HT-29 (cell line): ENCODE data around the gene QSOX1. TPM values are rescaled to one million over a fixed set of nuclear protein-coding genes. Genes with fewer than 3 reads are reported as not detected.

Experiments used
- DNase-seq: peaks from one replicate; pipeline ENCODE4 v3.0.0-alpha.2; 2015; ENCODE audit warnings: low spot score
- total RNA-seq: library from RNA; depleted of rRNA; stranded (reverse); fragments of >200 nt; shearing (Covaris generic); gene quantifications from 2 replicates; pipeline ENCODE4 v1.2.3, GENCODE V29; 2014; rRNA removed

Gene QSOX1
- total RNA-seq, 1 experiment from 2014 or later: 95.9 TPM

DNA sequence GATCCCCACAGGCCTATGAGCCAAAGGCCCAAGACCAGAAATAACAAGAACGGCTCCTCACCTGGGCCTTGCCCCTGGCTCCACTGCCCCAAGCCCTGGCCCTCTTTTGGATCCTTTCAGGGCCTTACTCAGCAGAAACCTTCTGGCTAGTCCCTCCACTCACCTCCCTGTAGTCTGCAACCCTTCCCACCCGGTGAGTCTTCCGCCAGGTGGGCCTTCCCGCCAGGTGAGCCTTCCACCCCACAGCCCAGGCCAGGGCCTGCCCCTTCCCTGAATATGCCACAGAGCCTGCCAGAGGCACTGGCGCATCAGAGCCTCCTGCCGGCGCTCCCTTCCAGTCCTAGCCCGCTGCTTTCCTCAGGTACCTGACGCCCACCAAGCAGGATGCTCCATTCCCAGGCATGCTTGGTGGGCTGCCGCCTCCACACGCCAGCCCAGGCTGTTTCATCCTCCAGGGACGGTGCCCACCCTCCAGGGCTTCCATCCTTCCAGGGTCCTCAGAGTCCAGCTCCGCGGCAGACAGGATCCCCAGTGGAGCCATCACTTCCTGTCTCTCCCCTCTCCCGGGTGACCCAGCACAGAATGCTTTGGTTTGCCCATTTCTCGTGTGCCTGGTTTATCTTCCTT is 96.3 kb downstream of the QSOX1 start:
- DNase-seq: no peak

GRCh38 chr1:180251526-180252305 is 97.0 kb downstream of the QSOX1 start:
- DNase-seq: no peak

DNA sequence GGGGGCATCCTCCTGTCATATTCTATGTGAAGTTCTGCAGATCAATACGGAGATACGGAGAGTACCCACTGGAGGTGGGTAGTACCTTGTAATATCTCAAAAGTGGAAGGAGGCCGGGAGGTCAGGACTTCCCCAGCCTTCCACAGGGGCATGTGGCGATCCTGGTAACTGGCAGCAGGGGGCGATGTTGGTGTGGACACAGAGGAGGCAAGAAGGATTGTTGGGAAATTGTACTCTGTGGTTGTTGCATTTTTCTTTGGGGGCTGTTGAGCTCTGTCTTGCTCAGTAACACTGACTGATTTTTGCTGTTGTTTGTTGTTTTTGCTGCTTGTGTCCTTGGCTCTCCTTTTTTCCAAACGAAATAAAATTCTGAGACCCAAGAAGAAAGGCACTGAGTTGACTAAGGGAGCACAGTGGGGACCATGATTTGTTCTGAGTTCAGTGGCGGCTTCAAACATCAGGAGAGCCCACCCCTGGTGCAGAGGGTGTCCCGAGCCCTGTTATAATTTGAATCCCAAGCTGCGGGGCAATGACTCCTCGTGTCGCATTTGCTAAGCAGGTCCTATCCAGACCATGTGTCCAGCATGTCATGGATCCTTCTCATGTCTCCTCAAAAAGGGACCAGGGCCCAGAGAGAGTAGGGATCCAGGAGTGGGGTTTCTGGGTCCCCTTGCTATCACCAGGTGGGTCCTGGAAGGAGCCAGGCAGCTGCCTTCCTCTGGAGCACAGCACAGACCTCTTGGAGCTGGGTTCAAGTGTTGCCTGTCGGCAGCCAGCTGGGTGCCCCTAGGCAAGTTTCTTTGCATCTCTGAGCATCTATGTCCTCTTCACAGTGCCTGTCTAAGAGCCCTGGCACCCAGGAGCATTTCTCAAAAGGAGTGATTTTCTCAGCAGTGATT is 98.2 kb downstream of the QSOX1 start:
- DNase-seq: peak; percentile 72

Other genes with a start within 250 kb of the QSOX1 start
- 16.1 and 27.3 TPM in 2 replicates for gene CEP350, start 200.1 kb upstream of the QSOX1 start, total RNA-seq
- 0.28 and 1.9 TPM in 2 replicates for gene LHX4, start 75.4 kb downstream of the QSOX1 start, total RNA-seq